ENCODE measurements around the gene LTBP4. TPM values are rescaled to one million over a fixed set of nuclear protein-coding genes. Genes with fewer than 3 reads are reported as not detected.
"Not testable (repeated sequence)": the region's sequence is repeated elsewhere in the genome, so short reads cannot be mapped to it uniquely, and the experiment has no call there.

The LTBP4 gene
- total RNA-seq, 1 donor from 2014 or later = 217 TPM

- DNase-seq (ENCODE audit: low spot score) = no peak
These were observed 9.9 kb downstream of the LTBP4 start for GRCh38 chr19:40611096-40611495.

DNA sequence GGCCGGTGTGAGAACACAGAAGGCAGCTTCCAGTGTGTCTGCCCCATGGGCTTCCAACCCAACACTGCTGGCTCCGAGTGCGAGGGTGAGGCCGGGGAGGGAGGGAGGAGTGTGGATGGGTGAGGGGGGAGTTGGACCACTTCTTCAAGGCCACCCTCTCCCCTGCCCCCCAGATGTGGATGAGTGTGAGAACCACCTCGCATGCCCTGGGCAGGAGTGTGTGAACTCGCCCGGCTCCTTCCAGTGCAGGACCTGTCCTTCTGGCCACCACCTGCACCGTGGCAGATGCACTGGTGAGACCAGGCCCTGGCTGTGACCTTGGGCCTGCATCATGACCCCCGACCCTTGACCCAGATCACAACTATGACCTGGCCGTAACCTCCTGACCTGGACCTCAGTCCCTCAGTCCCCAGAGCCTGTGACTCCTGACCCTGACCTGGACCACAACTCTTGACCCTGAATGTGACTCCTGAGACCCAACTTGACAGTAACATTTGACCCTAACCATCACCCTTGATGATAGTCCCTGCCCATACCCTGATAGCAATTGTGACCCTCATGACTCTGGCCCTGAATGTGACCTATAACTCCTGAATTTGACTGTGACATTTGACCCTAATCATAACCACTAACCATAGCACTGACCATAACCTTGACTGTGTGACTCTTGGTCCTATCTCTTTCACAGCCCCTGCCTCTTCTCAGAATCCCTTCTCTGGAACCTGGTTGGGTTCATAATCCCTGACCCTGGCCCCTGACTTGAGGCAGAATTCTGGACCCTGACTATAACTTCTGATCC lies 10.9 kb downstream of the LTBP4 start:
- no peak for DNase-seq (ENCODE audit: low spot score)

DNA sequence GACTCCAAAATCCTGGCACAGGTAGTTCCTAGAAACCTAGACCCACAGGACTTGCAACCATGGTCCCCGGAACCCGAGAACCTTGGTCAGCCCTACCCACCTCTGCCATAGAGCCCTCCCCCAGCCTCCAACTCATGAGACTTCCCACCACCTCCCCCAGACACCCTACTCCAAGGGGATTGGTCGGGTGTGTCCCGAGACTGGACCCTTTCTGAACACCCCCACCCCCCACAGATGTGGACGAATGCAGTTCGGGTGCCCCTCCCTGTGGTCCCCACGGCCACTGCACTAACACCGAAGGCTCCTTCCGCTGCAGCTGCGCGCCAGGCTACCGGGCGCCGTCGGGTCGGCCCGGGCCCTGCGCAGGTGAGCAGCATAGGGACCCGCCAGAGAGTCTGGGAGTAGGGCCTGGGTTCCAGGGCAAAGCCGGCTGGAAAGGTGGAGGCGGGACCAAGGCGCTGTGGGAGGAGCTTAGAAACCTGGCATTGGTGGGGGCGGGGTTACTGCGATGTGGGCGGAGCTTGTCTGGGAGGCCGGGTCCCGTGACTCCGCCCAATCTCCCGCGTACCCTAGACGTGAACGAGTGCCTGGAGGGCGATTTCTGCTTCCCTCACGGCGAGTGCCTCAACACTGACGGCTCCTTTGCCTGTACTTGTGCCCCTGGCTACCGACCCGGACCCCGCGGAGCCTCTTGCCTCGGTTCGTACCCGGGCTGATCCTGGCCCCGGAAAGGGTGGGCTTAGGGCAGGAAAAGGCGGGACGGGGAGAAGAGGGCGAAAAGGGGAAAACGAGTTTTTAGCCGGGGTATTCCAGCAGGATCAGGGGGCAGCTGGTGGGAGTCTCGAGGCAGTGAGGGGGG lies 11.9 kb downstream of the LTBP4 start:
- DNase-seq (ENCODE audit: low spot score) = no peak

GRCh38 chr19:40613690-40614621 lies 12.8 kb downstream of the LTBP4 start:
- no peak for DNase-seq (ENCODE audit: low spot score)

DNA sequence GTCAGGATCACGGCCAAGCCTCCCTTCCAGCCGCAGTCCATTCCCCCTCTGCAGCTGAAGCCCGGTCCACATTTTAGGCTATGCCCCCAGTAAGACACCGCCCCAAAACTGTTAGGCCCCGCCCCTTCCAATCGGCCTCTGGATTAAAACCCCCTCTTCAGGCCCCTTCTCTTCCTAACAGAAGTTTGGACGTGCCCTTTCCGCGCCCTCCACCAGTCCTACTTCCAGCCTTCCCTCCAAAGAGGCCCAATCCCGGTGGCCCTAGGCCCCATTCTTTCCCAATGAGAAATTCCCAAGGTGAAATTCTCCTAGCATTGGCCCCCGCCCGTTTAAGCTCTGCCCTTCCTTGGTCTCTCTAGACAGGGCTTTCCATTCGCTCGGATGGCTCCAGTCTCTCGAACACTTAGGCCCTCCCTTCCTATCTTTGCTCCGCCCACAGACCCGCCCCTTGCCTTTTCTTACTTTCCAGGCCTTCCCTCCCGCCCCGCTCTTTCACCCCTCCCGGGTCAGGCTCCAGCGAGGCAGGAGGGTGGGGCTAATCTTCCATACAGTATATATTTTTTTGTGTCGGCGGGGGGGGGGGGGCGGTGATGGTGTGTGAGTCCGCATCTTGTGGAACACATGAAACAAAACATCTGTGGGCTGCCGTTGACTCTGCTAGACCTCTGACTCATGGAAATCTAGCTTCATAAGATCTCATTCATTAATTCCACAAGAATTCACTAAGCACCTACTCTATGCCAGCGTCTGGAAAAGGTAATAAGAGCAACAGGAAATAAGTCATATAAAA lies 13.6 kb downstream of the LTBP4 start:
- no peak for DNase-seq (ENCODE audit: low spot score)

DNA sequence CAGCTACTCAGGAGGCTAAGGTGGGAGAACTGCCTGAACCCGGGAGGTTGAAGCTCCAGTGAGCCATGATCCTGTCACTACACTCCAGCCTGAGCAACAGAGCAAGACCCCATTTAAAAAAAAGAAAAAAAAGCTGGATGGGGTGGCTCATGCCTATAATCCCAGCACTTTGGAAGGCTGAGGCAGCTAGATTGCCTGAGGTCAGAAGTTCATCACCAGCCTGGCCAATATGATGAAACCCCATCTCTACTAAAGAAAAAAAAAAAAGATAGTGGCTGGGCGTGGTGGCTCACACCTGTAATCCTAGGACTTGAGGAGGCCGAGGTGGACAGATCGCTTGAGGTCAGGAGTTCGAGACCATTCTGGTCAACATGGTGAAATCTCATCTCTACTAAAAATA lies 15.0 kb downstream of the LTBP4 start:
- DNase-seq (ENCODE audit: low spot score) = no peak

- DNase-seq (ENCODE audit: low spot score) = no peak
These were observed 15.8 kb downstream of the LTBP4 start for GRCh38 chr19:40616941-40617340.

DNA sequence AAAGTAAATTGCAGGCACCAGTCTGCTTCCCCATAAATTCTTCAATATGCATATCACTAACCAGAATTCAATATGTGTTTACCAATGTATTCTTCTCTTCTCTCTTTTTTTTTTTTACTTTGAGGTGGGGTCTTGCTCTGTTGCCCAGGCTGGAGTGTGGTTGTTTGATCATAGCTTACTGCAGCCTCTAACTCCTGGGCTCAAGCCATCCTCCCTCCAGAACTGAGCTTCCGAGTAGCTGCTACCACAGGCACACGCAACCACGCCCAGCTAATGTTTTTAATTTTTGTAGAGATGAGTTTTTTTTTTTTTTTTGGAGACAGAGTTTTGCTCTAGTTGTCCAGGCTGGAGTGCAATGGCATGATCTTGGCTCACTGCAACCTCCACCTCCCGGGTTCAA lies 16.8 kb downstream of the LTBP4 start:
- no peak for DNase-seq (ENCODE audit: low spot score)

DNA sequence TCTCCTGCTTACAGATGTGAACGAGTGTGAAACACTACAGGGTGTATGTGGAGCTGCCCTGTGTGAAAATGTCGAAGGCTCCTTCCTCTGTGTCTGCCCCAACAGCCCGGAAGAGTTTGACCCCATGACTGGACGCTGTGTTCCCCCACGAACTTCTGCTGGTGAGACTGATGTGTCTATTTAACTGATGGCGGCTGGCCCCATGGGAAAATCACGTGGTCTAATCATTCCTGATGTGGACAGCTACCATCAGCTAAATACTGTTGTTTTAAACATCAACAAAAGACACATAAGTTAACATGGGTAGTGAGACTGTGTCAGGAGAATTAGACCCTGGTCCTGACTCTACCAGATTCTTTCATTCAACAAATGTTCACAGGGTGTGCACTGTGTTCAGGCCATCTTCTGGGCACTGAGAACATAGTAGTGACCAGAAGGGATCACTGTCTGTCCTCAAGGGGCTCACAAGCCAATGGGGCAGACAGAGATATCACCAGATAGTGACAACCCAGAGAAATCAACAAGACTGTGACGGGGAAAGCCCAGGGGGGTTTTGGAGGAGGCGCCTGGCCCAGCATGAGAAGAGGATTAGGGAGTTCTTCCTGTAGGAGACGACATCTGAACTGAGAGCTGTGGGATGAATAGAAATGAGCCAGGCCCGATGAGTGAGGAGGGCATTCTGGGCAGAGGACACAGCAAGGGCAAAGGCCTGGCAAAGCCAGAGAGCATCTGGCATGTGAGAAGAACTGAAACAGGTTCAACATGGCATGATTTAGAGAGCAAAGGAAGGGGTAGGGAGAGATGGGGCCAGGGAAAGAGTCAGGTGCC lies 18.4 kb downstream of the LTBP4 start:
- DNase-seq (ENCODE audit: low spot score) = no peak

DNA sequence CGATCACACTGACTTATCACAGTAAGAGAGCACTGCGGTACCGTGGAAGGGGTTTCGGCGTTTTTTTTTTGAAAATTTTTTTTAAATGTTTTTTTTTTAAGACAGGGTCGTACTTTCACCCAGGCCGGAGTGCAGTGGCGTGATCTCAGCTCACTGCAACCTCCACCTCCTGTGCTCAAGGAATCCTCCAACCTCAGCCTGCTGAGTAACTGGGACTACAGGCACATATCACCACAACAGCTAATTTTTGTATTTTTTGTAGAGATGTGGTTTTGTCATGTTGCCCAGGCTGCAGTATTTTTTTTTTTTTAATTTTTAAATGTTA lies 19.0 kb downstream of the LTBP4 start:
- DNase-seq (ENCODE audit: low spot score) = no peak

DNA sequence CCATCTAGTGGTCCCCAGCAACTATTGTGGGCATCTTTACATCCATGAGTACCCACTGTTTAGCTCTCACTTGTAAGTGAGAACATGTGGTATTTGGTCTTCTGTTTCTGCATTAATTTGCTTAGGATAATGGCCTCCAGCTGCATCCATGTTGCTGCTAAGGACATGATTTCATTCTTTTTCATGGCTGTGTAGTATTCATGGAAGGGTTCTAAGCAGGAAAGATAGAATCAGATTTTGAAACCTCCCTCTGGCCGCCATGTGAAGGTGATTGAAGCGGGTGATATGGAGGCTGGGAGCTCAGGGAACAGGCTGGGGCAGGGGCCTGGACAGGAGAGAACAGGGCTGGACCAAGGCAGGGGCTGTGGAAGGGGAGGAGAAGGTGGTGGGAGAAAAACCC lies 20.1 kb downstream of the LTBP4 start:
- no peak for DNase-seq (ENCODE audit: low spot score)

DNA sequence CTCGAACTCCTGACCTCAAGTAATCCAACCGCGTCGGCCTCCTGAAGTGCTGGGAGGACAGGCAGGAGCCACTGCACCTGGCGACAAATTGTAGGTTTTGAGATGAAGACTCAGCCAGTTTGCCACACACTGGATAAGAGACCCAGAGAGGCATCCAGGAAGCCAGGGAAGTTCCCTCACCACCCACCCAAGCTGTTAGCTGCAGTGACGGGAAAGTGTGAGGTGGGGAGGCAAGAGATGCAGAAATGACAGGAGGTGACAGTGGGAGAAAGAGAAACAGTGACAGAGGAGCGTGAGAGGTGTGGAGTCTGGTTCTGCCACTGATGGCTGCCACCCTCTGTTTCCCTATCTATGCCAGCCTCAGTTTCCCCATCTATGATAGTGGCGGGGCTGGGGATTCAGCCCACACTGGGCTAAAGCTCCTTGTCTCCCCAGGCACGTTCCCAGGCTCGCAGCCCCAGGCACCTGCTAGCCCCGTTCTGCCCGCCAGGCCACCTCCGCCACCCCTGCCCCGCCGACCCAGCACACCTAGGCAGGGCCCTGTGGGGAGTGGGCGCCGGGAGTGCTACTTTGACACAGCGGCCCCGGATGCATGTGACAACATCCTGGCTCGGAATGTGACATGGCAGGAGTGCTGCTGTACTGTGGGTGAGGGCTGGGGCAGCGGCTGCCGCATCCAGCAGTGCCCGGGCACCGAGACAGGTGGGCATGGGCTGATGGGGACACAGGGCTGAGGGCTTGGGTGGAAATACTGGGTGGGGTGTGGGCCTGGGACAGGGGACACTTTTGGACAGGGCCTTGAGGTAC lies 21.0 kb downstream of the LTBP4 start:
- no peak for DNase-seq (ENCODE audit: low spot score)

- no peak for DNase-seq (ENCODE audit: low spot score)
These were observed 21.6 kb downstream of the LTBP4 start for GRCh38 chr19:40622773-40623075.

GRCh38 chr19:40623403-40624251 lies 22.5 kb downstream of the LTBP4 start:
- no peak for DNase-seq (ENCODE audit: low spot score)

GRCh38 chr19:40624369-40625153 lies 23.4 kb downstream of the LTBP4 start:
- not testable (repeated sequence) for DNase-seq (ENCODE audit: low spot score)

DNA sequence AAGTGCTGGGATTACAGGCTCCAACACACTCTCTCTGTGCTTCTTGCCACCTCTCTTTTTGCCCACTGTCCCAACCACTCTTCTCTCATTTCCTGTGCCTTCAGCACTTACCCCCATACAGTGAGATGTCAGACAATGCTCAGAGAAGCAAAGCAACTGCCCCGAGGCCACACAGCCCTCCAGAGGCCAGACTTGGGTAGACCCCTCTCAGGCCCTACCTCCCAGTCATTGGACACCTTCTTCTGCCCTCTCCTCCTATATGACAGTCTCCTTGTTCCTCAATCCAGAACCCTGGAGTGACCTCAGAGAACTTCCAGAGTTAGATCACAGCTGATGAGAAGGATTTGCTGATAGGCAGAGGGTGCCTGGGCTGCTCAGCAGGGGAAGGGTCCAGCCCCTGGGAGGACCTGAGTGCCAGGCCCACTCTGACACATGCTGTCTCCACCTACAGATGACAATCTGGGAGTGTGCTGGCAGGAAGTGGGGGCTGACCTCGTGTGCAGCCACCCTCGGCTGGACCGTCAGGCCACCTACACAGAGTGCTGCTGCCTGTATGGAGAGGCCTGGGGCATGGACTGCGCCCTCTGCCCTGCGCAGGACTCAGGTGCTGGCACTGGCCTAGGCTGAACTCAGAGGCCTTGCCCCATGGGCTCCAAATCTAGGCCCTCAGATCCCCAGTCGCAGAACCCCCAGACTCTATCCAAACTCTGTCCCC lies 24.4 kb downstream of the LTBP4 start:
- no peak for DNase-seq (ENCODE audit: low spot score)

DNA sequence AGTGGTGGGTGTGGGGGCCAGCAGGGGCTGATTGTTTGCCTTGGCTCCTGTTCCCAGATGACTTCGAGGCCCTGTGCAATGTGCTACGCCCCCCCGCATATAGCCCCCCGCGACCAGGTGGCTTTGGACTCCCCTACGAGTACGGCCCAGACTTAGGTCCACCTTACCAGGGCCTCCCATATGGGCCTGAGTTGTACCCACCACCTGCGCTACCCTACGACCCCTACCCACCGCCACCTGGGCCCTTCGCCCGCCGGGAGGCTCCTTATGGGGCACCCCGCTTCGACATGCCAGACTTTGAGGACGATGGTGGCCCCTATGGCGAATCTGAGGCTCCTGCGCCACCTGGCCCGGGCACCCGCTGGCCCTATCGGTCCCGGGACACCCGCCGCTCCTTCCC lies 25.7 kb downstream of the LTBP4 start:
- DNase-seq (ENCODE audit: low spot score) = no peak
